HepG2 (cell line): ENCODE results near the gene DDX31. TPM values are rescaled to one million over a fixed set of nuclear protein-coding genes. Genes with fewer than 3 reads are reported as not detected.
A peak's percentile ranks its signal among the peaks of the same experiment; 100 is the strongest.

Experiments
- ELF3 ChIP-seq: IDR thresholded peaks from 2 replicates; pipeline ENCODE4 v1.6.1; 2016; ENCODE audit warnings: missing genetic modification reagents, missing compliant biosample characterization
- MATR3 ChIP-seq: sonication (generic); formaldehyde crosslinking; IDR thresholded peaks from 2 replicates; pipeline ENCODE4 v1.4.0; 2020; ENCODE audit warnings: missing genetic modification reagents
- MAZ ChIP-seq, 2 experiments: sonication (generic) in 1 of 2; formaldehyde crosslinking in 1 of 2; IDR thresholded peaks; 2 replicates each; pipeline versions ENCODE4 v1.5.0 to v1.6.1; 2012 to 2020; ENCODE audit warnings: low read depth in 2 of 2, mild to moderate bottlenecking in 2 of 2, borderline replicate concordance in 1 of 2, improper control_type of control experiment in 1 of 2, low read length in 1 of 2, missing genetic modification reagents in 1 of 2, moderate library complexity in 1 of 2
- MYNN ChIP-seq: sonication (generic); formaldehyde crosslinking; IDR thresholded peaks from 2 replicates; pipeline ENCODE4 v1.4.0; 2020; ENCODE audit warnings: mild to moderate bottlenecking, low read depth, missing genetic modification reagents
- PRPF4 ChIP-seq: fragments of 200-400 bp; formaldehyde crosslinking; IDR thresholded peaks from 2 replicates; pipeline ENCODE4 v1.6.1; 2016; ENCODE audit warnings: low read length, low read depth; ENCODE audit not compliant: poor library complexity, severe bottlenecking
- RFX5 ChIP-seq: IDR thresholded peaks from 2 replicates; pipeline ENCODE4 v1.6.1; 2011; ENCODE audit warnings: low read depth, low read length, improper control_type of control experiment
- ZEB1 ChIP-seq: IDR thresholded peaks from 2 replicates; pipeline ENCODE4 v1.6.1; 2012; ENCODE audit warnings: mild to moderate bottlenecking, low read depth, inconsistent platforms; ENCODE audit not compliant: insufficient replicate concordance
- ZFP36L1 ChIP-seq: sonication (generic); formaldehyde crosslinking; IDR thresholded peaks from 2 replicates; pipeline ENCODE4 v1.8.0; 2022; ENCODE audit warnings: mild to moderate bottlenecking, missing genetic modification reagents, moderate library complexity
- ZKSCAN5 ChIP-seq: sonication (generic); formaldehyde crosslinking; IDR thresholded peaks from 2 replicates; pipeline ENCODE4 v1.5.1; 2020; ENCODE audit warnings: mild to moderate bottlenecking, missing genetic modification reagents
- ZNF841 ChIP-seq: sonication (generic); formaldehyde crosslinking; IDR thresholded peaks from 2 replicates; pipeline ENCODE4 v1.8.1; 2023; ENCODE audit warnings: missing genetic modification reagents, borderline replicate concordance
- polyA plus RNA-seq, 8 experiments: library from polyadenylated mRNA; depleted of rRNA in 3 of 8; stranded (reverse) in 7 of 8; unstranded in 1 of 8; fragments of >200 nt; fragmentation: Illumina TruSeq in 4 of 8; extraction: Trizol in 4 of 8; gene quantifications; 2 replicates each; pipeline versions ENCODE4 v1.2.1 to v1.2.3, GENCODE V29; 2011 to 2016; ENCODE audit warnings: low read depth in 4 of 8, missing spikeins in 1 of 8, mixed read lengths in 1 of 8; ENCODE audit not compliant: insufficient read depth in 1 of 8
- total RNA-seq, 5 experiments: library from RNA; depleted of rRNA; stranded (reverse); fragments of >200 nt; fragmentation: Illumina TruSeq; extraction: Trizol; gene quantifications; 2 replicates each; pipeline ENCODE4 v1.2.3, GENCODE V29; 2016; ENCODE audit warnings: low read depth in 1 of 5
- TF ChIP-seq, protein P1 (sequence below): sonication (generic); formaldehyde crosslinking; conservative IDR thresholded peaks from 2 replicates; pipeline ENCODE4 v1.8.0; 2022; ENCODE audit warnings: mild to moderate bottlenecking, moderate library complexity, missing genetic modification reagents
- TF ChIP-seq, protein P2 (sequence below): sonication (generic); formaldehyde crosslinking; IDR thresholded peaks from 2 replicates; pipeline ENCODE4 v1.4.0; 2020; ENCODE audit warnings: mild to moderate bottlenecking, missing genetic modification reagents, borderline replicate concordance
- TF ChIP-seq, protein P3 (sequence below), 2 experiments: sonication (generic) in 1 of 2; formaldehyde crosslinking in 1 of 2; IDR thresholded peaks; 2 replicates each; pipeline versions ENCODE4 v1.6.1 to v1.9.0; 2014 to 2022; ENCODE audit warnings: antibody characterized with exemption in 1 of 2, borderline replicate concordance in 1 of 2, inconsistent platforms in 1 of 2, low read depth in 1 of 2, missing genetic modification reagents in 1 of 2

The DDX31 gene
- total and polyA plus RNA-seq, 2 of the 13 experiments (the other 11 are each of a cell fraction or from before 2014, with no cell fraction given), result 11.4 to 16.3 TPM

DNA sequence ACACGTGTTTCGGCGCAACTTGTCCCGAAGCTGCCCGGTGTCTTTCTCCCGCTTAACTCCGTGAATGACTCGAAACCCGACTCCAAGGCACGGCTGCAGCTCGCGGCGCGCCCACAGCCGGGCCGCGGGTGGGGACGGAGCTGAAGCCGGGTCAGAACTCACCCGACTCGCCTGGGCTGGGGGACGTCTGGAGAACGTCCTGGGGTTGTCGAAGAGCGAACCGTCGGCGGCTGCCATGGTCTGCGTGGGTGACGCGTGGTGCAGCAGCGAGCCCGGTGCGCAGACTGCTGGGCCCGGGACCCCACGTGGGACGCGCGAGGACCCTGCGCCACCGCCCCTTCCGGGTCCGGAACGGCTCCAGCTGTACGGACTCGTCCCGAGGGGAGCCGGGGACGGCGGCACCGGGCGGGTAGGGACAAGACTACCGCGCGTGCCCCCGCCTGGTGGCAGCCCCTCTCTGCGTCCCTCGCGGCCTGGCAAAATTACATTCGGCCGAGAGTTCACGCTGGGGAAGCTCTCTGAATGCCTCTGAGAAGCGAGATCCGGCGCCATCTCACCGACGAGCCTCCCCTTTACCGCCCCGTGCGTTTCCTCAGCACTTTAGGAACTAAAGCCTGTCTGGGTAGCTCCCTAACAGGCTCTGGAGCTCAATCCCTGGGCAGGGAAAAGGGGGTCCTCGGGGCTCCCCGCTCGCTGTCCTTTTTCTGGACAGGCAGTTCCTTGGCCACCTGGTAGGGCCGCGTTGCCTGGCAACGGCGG, at the start of gene DDX31 (continued):
- TF ChIP-seq, protein P1, sequence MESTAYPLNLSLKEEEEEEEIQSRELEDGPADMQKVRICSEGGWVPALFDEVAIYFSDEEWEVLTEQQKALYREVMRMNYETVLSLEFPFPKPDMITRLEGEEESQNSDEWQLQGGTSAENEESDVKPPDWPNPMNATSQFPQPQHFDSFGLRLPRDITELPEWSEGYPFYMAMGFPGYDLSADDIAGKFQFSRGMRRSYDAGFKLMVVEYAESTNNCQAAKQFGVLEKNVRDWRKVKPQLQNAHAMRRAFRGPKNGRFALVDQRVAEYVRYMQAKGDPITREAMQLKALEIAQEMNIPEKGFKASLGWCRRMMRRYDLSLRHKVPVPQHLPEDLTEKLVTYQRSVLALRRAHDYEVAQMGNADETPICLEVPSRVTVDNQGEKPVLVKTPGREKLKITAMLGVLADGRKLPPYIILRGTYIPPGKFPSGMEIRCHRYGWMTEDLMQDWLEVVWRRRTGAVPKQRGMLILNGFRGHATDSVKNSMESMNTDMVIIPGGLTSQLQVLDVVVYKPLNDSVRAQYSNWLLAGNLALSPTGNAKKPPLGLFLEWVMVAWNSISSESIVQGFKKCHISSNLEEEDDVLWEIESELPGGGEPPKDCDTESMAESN (CRISPR knock-in tag), result peak; percentile 96; the same call in 1 of the 2 replicates
- TF ChIP-seq MYNN (CRISPR knock-in tag), result no peak
- no peak for TF ChIP-seq ZKSCAN5 (CRISPR knock-in tag)
- no peak for TF ChIP-seq RFX5
- TF ChIP-seq MATR3 (CRISPR knock-in tag), result no peak
- peak; percentile 70 for TF ChIP-seq ZFP36L1 (CRISPR knock-in tag)
- TF ChIP-seq PRPF4, result no peak
- TF ChIP-seq, protein P2, sequence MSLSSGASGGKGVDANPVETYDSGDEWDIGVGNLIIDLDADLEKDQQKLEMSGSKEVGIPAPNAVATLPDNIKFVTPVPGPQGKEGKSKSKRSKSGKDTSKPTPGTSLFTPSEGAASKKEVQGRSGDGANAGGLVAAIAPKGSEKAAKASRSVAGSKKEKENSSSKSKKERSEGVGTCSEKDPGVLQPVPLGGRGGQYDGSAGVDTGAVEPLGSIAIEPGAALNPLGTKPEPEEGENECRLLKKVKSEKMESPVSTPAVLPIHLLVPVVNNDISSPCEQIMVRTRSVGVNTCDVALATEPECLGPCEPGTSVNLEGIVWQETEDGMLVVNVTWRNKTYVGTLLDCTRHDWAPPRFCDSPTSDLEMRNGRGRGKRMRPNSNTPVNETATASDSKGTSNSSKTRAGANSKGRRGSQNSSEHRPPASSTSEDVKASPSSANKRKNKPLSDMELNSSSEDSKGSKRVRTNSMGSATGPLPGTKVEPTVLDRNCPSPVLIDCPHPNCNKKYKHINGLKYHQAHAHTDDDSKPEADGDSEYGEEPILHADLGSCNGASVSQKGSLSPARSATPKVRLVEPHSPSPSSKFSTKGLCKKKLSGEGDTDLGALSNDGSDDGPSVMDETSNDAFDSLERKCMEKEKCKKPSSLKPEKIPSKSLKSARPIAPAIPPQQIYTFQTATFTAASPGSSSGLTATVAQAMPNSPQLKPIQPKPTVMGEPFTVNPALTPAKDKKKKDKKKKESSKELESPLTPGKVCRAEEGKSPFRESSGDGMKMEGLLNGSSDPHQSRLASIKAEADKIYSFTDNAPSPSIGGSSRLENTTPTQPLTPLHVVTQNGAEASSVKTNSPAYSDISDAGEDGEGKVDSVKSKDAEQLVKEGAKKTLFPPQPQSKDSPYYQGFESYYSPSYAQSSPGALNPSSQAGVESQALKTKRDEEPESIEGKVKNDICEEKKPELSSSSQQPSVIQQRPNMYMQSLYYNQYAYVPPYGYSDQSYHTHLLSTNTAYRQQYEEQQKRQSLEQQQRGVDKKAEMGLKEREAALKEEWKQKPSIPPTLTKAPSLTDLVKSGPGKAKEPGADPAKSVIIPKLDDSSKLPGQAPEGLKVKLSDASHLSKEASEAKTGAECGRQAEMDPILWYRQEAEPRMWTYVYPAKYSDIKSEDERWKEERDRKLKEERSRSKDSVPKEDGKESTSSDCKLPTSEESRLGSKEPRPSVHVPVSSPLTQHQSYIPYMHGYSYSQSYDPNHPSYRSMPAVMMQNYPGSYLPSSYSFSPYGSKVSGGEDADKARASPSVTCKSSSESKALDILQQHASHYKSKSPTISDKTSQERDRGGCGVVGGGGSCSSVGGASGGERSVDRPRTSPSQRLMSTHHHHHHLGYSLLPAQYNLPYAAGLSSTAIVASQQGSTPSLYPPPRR (CRISPR knock-in tag), result peak; percentile 60; the same call in 1 of the 2 replicates
- TF ChIP-seq MAZ (IDR thresholded peaks at IDR 0.05; ENCODE audit: borderline replicate concordance, low read depth, low read length), result 0 out of 2 replicates have a peak, but pooled peaks have one; percentile 14
- TF ChIP-seq MAZ (CRISPR knock-in tag; IDR thresholded peaks at IDR 0.05; ENCODE audit: low read depth), result peak; percentile 87
- no peak for TF ChIP-seq ZEB1
- TF ChIP-seq, protein P3, sequence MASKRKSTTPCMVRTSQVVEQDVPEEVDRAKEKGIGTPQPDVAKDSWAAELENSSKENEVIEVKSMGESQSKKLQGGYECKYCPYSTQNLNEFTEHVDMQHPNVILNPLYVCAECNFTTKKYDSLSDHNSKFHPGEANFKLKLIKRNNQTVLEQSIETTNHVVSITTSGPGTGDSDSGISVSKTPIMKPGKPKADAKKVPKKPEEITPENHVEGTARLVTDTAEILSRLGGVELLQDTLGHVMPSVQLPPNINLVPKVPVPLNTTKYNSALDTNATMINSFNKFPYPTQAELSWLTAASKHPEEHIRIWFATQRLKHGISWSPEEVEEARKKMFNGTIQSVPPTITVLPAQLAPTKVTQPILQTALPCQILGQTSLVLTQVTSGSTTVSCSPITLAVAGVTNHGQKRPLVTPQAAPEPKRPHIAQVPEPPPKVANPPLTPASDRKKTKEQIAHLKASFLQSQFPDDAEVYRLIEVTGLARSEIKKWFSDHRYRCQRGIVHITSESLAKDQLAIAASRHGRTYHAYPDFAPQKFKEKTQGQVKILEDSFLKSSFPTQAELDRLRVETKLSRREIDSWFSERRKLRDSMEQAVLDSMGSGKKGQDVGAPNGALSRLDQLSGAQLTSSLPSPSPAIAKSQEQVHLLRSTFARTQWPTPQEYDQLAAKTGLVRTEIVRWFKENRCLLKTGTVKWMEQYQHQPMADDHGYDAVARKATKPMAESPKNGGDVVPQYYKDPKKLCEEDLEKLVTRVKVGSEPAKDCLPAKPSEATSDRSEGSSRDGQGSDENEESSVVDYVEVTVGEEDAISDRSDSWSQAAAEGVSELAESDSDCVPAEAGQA (IDR thresholded peaks at IDR 0.05; ENCODE audit: low read depth), result peak; percentile 28; the same call in 1 of the 2 replicates
- TF ChIP-seq, protein P3 (CRISPR knock-in tag; IDR thresholded peaks at IDR 0.05; ENCODE audit: borderline replicate concordance), result no peak
- TF ChIP-seq ELF3 (CRISPR knock-in tag), result peak; percentile 65
- 0 out of 2 replicates have a peak, but pooled peaks have one; percentile 59 for TF ChIP-seq ZNF841
